GM12892 (cell line): ENCODE measurements around the gene SGPL1.
"Not testable (repeated sequence)": the region's sequence is repeated elsewhere in the genome, so short reads cannot be mapped to it uniquely, and the experiment has no call there.

Source experiments
- DNase-seq: peaks from one replicate; pipeline ENCODE4 v3.0.0; 2011; ENCODE audit not compliant: insufficient read length
- FAIRE-seq: peaks from 2 replicates; lab custom pipeline; 2011; peaks lifted over from hg19 to GRCh38; lab: Jason Lieb, UNC
- POLR2A ChIP-seq: IDR thresholded peaks from 2 replicates; pipeline ENCODE4 v1.6.1; 2011; ENCODE audit warnings: low read depth, low read length, control low read depth
- POLR2AphosphoS5 ChIP-seq: IDR thresholded peaks from 2 replicates; pipeline ENCODE4 v1.6.1; 2011; ENCODE audit warnings: low read depth, low read length, control low read depth
- TAF1 ChIP-seq: IDR thresholded peaks from 2 replicates; pipeline ENCODE4 v1.6.1; 2011; ENCODE audit warnings: low read depth, mild to moderate bottlenecking, control low read depth, low read length, borderline replicate concordance

Gene SGPL1

GRCh38 chr10:70913191-70913892, 97.6 kb downstream of the SGPL1 start:
- no peak for FAIRE-seq
- no peak for TF ChIP-seq POLR2A
- TF ChIP-seq TAF1, result no peak
- TF ChIP-seq POLR2AphosphoS5, result no peak
- DNase-seq, result no peak

DNA sequence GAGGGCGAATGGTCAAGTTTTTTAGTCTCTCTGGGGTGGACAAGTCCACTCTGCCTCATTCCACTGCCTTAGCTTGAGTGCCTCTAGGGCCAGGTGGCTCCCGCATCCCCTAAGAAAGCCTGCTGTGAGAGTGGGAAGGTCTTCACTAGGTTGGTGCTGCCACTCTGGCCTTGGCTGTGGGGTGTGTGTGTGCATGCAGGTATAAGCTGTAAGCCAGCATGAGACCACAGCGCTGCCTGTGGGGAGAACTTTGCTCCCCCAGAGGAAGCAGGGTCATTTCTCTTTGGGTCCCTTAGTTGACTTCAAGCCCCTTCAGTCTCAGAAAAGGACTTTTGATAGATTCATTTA, 98.1 kb downstream of the SGPL1 start:
- TF ChIP-seq TAF1, result no peak
- no peak for TF ChIP-seq POLR2A
- TF ChIP-seq POLR2AphosphoS5, result no peak
- no peak for FAIRE-seq
- DNase-seq, result no peak

DNA sequence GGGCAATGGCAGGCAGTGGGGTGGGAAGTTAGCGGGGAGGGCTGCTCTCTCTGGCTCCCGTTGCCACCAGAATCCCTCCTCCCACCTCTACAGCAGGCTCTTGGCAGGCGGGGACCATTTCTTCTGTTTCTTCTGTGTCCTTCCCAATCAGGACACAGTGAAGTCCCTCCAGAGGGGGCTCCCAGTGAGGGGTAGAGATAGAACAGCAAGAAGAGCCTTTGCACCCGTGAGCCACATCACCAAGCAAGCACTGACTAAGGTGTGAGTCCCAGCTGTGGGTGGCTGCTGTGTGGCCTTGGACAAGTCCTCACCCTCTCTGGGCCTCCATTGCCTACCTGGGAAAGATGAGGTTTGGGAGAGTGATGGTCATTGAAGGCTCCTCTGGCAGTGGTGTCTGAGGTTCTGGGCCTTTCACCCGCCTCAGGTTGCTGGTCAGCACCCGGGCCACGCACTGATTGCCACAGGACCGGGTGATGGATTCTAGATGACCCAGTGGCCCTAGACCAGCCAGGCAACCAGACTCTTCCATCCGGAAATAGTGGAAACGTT, 98.6 kb downstream of the SGPL1 start:
- FAIRE-seq (no peak), DNase-seq (no peak)
- TF ChIP-seq POLR2A, result no peak
- no peak for TF ChIP-seq POLR2AphosphoS5
- no peak for TF ChIP-seq TAF1

- DNase-seq (no peak), FAIRE-seq (no peak)
- TF ChIP-seq POLR2AphosphoS5 (no peak), TAF1 (no peak), POLR2A (no peak)
Observed at GRCh38 chr10:70915206-70915605, 99.5 kb downstream of the SGPL1 start.

DNA sequence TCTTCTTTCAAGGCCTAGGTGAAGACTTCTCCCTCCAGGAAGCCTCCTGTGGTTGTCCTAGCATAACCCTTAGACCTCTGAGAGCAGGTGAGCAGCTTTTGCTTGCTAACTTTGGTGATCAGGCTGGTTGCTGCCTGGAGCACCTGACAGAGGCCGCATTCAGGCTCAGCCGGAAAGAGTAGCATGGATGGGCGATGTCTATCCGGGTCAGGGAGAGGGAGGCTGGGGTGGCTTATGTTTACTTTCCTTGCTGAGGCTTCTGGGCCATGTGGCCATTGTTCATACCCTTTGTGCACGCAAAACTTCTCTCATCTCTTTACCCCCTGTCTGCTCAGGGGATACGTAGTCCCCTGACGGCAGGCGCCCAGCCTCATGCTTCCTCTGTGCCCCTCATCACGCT, 100.1 kb downstream of the SGPL1 start:
- DNase-seq, result no peak
- TF ChIP-seq POLR2A (no peak), POLR2AphosphoS5 (no peak), TAF1 (no peak)
- no peak for FAIRE-seq

- no peak for FAIRE-seq
- TF ChIP-seq TAF1 (no peak), POLR2AphosphoS5 (no peak), POLR2A (no peak)
- no peak for DNase-seq
Observed at GRCh38 chr10:70916241-70916640, 100.5 kb downstream of the SGPL1 start.

DNA sequence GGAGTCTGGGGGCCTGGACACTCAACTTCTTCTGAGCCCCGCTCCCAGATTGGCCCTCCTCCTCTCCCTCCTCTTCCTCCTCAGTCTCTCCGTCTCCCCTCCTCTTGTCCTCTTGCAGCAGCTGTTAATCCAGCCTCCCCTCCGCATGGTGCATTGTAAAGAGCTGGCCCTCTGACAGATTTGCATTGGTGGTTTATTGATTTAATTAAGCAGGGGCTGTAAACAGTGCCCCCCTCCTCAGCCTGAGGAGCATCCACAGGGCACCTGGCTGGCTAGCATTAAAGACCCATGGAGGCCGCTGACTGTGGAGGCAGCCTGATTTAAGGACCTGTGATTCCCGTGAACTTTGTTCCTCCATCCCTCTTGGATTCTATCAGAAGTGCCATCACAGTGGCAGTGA, 101.5 kb downstream of the SGPL1 start:
- no peak for DNase-seq
- TF ChIP-seq TAF1, result no peak
- TF ChIP-seq POLR2AphosphoS5, result no peak
- TF ChIP-seq POLR2A, result no peak
- FAIRE-seq, result no peak

- no peak for DNase-seq
- no peak for TF ChIP-seq POLR2AphosphoS5
- no peak for TF ChIP-seq POLR2A
- no peak for TF ChIP-seq TAF1
- no peak for FAIRE-seq
Observed at GRCh38 chr10:70917635-70918034, 101.9 kb downstream of the SGPL1 start.

- DNase-seq, result no peak
- TF ChIP-seq POLR2A (no peak), POLR2AphosphoS5 (no peak), TAF1 (no peak)
- no peak for FAIRE-seq
Observed at GRCh38 chr10:70918851-70919530, 103.2 kb downstream of the SGPL1 start.

DNA sequence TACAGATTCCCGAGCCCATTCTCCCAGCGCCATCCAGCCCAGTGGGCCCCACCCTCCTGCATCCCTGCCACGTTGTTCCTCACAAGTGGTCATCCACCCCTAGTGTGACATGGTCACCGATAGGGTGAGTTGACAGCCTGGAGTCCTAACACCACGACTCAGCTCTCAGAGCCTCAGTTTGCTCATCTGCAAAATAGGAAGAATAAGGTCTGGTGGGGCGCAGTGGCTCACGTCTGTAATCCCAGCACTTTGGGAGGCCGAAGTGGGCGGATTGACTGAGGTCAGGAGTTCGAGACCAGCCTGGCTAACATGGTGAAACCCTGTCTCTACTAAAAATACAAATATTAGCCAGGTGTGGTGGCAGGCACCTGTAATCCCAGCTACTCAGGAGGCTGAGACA, 104.2 kb downstream of the SGPL1 start:
- FAIRE-seq, DNase-seq: not testable (repeated sequence)

DNA sequence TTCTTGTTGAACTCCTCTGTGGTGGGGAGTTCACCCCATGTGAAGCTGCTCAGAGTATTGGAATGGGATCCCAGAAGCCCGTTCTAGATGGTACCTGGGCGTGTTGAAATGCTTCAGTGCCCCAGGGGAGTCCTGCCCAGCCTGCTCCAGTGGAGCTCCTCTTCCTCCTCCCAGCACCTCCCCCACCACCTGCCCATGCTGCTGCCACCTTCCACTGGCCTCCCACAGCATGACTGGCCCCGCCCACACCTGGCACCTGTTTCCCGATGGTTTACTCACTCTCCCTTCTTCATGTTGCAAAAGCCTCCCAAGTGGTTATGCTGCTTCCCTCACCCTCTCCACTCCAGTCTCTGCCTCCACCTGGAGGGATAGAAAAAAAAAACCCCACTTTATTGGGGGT, 104.8 kb downstream of the SGPL1 start:
- no peak for TF ChIP-seq POLR2AphosphoS5
- no peak for FAIRE-seq
- DNase-seq, result no peak

- TF ChIP-seq POLR2A (no peak), POLR2AphosphoS5 (no peak), TAF1 (no peak)
- FAIRE-seq (no peak), DNase-seq (no peak)
Observed at GRCh38 chr10:70921285-70921684, 105.5 kb downstream of the SGPL1 start.
